HK-2 (cell line): ENCODE measurements around the gene SMAD5.

Experiments used
- DNase-seq: peaks from one replicate; pipeline ENCODE4 v3.0.0-alpha.2; 2018; ENCODE audit not compliant: unreplicated experiment

SMAD5 gene

DNA sequence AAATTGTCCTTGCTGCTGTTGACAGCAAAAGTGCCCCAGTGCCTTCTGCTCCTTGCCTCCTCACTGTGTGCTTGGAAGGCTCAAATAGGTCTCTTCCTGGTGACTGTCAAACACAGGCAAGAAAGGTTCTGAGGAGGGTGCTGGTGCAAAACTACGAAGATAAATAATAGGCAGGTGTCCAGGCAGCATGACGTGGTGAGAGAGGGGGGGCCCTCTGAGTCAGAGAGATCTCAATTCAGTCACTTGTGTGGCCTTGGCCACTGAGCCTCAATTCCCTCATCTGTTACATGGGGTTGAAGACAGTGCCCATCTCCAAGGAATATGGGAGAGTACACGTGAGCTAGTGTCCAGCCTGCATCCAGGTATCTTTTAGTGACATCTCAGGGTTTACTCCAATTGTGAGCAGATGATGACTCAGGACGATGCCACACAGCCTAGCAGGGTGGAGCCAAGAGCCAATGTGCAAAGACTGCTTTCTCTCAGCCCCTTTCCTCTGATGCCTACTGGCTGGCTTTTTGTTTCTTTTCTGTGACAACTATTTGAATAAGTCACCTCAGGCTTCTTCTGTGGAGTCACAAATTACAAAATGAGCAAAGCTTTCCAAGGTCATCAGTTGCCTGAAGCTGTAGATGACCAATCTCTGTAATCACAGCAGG lies 90.1 kb downstream of the SMAD5 start:
- DNase-seq: no peak

DNA sequence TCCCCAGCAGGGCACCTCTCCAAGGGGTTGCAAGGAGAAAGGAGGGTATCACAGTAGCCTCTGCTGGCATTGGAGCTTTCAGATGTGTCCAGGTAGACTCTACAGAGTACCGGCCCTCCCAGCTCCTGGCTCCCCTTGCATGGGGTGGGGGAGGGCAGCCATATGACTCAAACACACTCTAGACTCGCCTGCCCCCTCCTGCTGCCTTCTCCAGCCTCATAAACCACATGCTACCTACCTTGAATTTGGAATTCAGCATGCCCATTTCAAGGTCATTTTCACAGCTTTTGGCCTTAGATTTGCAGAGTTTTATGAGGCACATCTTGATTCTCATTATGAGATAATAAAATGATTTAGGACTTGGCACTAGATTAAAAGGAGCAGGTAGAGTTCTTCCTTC lies 93.2 kb downstream of the SMAD5 start:
- no peak for DNase-seq

DNA sequence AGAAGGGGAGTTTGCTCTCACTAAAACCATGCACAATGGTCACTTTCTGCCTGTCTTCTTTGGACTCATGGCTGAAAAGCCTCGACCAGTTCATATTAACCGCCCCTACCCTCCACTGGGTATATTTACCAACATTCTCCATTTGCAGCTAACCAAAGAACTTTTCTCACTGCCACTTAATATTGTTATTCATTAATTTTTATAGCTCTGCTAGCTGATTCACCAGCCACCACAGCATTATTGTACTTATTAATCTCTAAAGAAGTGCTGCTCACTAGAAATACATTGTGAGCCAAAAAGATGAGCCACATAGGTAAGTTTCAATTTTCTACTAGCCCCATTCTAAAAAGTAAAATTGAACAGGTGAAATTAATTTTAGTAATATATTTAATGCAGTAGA lies 93.8 kb downstream of the SMAD5 start:
- no peak for DNase-seq

DNA sequence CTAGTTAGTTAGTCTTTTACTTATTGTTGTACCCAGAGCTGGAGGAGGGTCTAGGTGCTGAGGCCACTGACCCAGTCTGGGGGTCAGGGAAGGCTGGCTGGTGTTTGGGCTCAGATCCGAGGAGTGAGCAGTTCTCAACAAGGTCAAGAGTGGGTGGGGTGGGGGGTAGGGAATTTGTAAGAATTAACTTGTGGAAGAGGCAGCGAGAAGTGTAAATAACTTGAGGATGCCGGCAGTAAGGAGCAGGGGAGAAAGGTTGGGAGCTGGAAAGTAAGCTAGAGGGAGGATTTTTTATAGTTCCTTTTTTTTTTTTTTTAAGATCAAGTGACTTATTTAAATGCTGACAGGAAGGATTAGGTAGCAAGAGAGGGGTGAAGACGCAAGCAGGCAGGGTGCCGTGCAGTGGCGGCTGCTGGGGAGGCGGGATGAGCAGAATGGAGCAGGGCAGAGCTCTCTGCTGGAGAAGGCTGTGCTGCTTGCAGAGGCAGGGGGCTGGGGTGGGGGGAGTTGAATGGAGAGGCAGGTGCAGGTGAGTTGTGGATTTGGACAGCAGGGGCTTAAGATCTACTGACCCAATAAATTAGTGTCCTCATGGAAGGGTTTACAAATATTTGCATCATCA lies 95.6 kb downstream of the SMAD5 start:
- no peak for DNase-seq

DNA sequence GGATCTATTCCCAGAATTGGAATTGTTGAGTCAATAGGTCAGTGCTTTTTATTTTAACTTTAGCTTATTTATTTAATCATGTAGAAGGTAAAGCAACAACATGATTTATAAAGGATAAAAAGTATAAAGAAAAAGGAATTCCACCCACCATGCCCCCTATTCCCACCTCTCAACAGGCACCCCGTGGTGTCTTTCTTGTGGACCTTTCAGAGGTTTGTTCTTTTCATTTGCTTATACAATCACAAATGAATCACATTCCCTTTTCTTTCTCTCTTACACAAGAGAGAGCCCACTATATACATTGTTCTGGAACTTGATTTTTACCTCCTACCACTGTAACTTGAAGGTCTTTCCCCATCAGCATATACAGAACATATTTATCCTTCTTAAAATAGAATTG lies 97.5 kb downstream of the SMAD5 start:
- no peak for DNase-seq

DNA sequence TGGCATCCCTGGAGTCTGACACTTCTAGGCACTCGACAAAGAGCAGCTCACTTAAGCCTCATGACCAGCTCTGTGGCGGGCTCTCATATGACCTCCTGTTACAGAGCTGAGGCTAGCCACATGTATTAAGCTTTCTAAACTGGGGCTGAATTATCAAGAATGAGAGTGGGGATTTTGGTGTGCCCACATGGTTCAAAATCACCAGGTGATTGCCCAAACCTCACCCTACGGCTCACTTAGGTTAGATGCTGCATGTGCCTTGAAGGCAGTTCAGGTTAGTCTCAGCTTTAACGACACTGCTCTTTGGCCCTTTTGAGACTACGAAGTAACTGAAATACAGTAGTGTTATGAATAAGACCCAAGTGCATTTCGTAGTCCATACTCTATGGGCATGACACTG lies 99.7 kb downstream of the SMAD5 start:
- DNase-seq: no peak
